GM12864 (cell line): ENCODE data around the gene RNF223.

Source experiments
- DNase-seq: peaks from one replicate; pipeline ENCODE4 v3.0.0-alpha.2; 2011; ENCODE audit warnings: low read depth
- H3K4me3 ChIP-seq: 2 replicates; pipeline ENCODE4 v1.5.1; 2011; ENCODE audit warnings: mild to moderate bottlenecking, low read depth, low read length, control low read depth
- TF ChIP-seq, protein P1 (sequence below): IDR thresholded peaks from 2 replicates; pipeline ENCODE4 v1.5.1; 2011; ENCODE audit warnings: low read depth, mild to moderate bottlenecking, moderate library complexity, low read length, control low read depth, inconsistent platforms; ENCODE audit errors: missing control alignments

RNF223 gene

DNA sequence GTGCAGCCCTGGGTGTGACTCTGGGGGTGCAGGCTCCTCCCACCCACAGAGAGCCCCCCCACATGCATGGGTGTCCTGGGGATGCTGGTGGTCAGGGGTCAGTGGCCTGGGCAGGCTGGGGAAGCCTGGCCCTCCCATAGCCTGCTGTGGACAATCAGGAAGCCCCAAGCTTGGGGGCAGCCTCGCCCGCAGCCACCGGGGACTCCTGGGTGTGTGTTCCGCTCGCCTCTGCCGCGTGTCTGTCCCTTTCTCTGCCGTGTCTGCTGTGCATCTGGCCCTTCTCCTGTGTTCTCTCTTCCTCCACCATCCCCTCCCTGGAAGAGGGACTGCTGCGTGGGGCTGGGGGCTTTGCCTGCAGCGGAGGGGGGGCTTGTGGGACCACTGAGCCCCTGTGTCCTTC is 31.3 kb downstream of the RNF223 start:
- H3K4me3 ChIP-seq: no peak overlapping the region
- DNase-seq: no peak
- TF ChIP-seq, protein P1, sequence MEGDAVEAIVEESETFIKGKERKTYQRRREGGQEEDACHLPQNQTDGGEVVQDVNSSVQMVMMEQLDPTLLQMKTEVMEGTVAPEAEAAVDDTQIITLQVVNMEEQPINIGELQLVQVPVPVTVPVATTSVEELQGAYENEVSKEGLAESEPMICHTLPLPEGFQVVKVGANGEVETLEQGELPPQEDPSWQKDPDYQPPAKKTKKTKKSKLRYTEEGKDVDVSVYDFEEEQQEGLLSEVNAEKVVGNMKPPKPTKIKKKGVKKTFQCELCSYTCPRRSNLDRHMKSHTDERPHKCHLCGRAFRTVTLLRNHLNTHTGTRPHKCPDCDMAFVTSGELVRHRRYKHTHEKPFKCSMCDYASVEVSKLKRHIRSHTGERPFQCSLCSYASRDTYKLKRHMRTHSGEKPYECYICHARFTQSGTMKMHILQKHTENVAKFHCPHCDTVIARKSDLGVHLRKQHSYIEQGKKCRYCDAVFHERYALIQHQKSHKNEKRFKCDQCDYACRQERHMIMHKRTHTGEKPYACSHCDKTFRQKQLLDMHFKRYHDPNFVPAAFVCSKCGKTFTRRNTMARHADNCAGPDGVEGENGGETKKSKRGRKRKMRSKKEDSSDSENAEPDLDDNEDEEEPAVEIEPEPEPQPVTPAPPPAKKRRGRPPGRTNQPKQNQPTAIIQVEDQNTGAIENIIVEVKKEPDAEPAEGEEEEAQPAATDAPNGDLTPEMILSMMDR: no peak

DNA sequence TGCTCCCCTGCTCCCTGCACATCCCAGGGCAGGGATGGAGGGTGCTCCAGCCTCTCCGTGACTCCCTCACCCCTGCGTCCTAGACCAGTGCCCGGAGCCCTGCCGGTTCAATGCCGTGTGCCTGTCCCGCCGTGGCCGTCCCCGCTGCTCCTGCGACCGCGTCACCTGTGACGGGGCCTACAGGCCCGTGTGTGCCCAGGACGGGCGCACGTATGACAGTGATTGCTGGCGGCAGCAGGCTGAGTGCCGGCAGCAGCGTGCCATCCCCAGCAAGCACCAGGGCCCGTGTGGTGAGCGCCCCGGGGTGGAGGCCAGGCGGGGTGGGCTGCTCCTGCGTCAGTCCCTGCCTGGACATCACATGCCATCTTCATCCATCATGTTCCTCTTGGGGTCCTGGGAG is 32.2 kb downstream of the RNF223 start:
- no peak overlapping the region for H3K4me3 ChIP-seq
- no peak for DNase-seq
- TF ChIP-seq, protein P1: no peak

DNA sequence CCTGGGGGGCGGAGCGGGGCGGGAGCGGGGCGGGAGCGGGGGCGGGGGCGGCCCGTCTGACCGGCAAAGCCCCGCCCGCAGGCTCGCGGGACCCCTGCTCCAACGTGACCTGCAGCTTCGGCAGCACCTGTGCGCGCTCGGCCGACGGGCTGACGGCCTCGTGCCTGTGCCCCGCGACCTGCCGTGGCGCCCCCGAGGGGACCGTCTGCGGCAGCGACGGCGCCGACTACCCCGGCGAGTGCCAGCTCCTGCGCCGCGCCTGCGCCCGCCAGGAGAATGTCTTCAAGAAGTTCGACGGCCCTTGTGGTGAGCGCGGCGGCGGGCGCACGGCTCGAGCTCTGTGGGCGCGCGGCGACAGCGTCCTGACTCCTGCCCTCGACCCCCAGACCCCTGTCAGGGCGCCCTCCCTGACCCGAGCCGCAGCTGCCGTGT is 33.0 kb downstream of the RNF223 start:
- TF ChIP-seq, protein P1: no peak
- no peak overlapping the region for H3K4me3 ChIP-seq
- no peak for DNase-seq

DNA sequence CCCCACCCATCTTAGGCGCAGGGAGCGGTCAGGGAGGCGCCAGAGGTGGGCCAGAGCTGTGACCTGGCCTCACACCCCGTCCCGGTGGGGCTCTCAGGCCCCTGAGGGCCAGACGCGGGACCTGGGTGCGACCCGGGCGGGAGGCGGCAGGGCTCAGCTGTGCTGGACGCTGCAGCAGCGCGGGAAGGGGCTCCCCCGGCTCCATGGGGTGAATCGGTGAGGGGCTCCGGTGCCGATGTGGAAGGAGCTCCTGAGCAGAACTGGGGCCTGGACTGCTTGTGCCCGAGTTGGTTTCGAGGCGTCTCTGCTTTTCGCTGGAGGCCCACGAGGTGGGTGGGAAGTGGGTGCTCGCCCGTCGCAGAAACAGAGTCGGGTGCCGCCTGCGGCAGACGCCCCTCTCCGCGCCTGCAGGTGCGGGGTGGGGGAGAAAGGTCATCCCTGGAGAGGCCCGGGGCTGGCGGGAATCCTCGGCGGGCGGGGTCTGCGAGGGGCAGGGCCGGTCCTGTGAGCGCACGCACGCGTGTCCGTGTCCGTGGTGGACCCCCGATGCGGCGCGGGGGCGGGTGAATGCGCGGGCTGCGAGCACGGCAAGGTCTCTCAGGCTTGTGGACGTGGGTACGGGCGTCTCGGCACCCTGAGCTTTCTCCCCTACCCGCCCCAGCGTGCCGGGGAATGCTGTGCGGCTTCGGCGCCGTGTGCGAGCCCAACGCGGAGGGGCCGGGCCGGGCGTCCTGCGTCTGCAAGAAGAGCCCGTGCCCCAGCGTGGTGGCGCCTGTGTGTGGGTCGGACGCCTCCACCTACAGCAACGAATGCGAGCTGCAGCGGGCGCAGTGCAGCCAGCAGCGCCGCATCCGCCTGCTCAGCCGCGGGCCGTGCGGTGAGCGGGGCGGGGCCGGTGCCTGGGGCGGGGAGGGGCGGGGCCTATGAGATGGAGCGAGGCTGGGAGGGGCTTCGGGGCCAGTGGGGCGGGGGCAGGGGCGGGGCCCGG is 33.8 kb downstream of the RNF223 start:
- TF ChIP-seq, protein P1: no peak
- DNase-seq: no peak
- peak overlapping the region; percentile 50 for H3K4me3 ChIP-seq

DNA sequence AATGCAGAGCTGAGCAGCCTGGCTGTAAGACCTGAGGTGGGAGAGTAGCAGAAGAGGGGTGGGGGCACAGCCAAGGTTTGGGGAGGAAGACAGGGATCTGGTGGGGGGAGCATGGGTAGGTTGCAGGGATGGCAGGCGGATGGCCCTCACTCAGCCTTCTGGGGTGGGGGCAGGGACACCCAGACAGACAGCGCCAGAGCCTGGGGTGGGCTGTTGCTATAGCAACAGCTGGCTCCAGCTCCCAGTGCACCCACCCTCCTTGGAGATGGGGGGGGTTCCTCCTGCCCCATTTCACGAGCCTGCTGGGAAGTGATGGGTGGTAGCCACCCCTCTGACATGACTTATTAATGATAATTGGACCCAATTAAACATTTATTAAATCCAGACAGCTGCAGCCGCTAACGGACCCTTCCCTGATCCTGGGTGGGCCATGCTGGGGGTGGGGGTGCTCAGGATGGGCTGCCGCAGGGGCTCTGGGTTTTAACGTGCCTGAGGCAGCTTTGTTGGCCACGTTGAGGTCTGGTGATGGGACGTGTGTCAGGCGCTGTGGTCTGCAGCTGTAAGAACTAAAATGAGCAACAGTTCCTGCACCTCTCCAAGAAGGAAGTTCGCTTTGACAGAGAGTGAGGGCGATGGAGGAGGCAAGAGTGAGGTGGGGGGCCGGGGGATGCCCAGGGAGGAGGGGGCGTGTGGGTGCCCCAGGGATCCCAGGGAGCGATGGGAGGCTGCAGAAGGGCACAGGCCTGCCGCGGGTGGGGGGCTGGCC is 34.8 kb downstream of the RNF223 start:
- no peak overlapping the region; the same call in 1 of the 2 replicates for H3K4me3 ChIP-seq
- DNase-seq: no peak

DNA sequence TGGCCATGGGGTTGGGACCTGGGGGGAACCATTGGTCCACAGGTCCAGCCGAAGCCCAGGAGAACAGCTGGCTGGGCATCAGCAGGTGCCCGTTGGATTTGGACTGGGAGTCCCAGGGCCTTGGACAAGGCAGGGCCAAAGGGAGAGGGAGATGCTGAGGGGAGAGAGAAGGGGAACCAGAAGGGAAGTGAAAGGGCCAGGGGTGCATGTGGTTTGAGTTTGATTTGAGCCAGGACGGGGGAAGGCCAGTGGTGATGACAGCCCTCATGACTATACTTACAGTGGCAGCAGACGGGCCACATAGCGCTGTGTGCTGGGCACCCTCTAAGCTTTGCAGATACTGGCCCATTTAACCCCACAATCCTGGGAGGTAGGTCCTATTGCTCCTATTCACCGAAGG is 35.4 kb downstream of the RNF223 start:
- TF ChIP-seq, protein P1: no peak
- DNase-seq: peak; percentile 59
- no peak overlapping the region for H3K4me3 ChIP-seq

More for the DNA sequence above, 34.8 kb downstream of the RNF223 start:
- TF ChIP-seq, protein P1: no peak
